Natural killer cell (primary cell): ENCODE data around the gene ALS2. TPM values are rescaled to one million over a fixed set of nuclear protein-coding genes. Genes with fewer than 3 reads are reported as not detected.
"Not testable (repeated sequence)": the region's sequence is repeated elsewhere in the genome, so short reads cannot be mapped to it uniquely, and the experiment has no call there.

ENCODE experiments used
- ATAC-seq, 3 donors: fragments of 150-1000 bp in 2 of 3; fragments of 200-7000 bp in 1 of 3; cut with Tn5 transposase; 1 replicate in 1 of 3; 2 replicates in 2 of 3; pipeline ENCODE4 v1.10.0; 2021; ENCODE audit warnings: mild to moderate bottlenecking in 2 of 3, moderate library complexity in 2 of 3
- DNase-seq, 2 donors: peaks; one replicate each; pipeline versions ENCODE4 v3.0.0 to v3.0.0-alpha.2; 2013 to 2021; ENCODE audit warnings: mixed read lengths in 1 of 2
- H3K27ac ChIP-seq: one replicate; pipeline ENCODE4 v1.5.1; 2013; ENCODE audit warnings: mild to moderate bottlenecking, low read length
- H3K27me3 ChIP-seq: one replicate; pipeline ENCODE4 v1.6.1; 2013; ENCODE audit warnings: low read length; ENCODE audit not compliant: control insufficient read depth, insufficient read depth
- H3K36me3 ChIP-seq: one replicate; pipeline ENCODE4 v1.6.1; 2013; ENCODE audit warnings: low read length; ENCODE audit not compliant: control insufficient read depth, insufficient read depth
- H3K4me1 ChIP-seq: one replicate; pipeline ENCODE4 v1.6.1; 2013; ENCODE audit warnings: low read length; ENCODE audit not compliant: control insufficient read depth, insufficient read depth
- H3K4me3 ChIP-seq: one replicate; pipeline ENCODE4 v1.5.1; 2013; ENCODE audit warnings: low read length
- H3K9me3 ChIP-seq: one replicate; pipeline ENCODE4 v1.6.1; 2013; ENCODE audit warnings: low read length; ENCODE audit not compliant: control insufficient read depth, insufficient read depth
- H3K27ac Mint-ChIP-seq, 2 donors: one replicate each; pipeline ENCODE4 v1.8.0; 2022; ENCODE audit warnings: mild to moderate bottlenecking in 2 of 2, mixed read lengths in 2 of 2, moderate library complexity in 1 of 2
- H3K27me3 Mint-ChIP-seq, 2 donors: one replicate each; pipeline ENCODE4 v1.8.0; 2022; ENCODE audit warnings: low read depth in 2 of 2, mixed read lengths in 2 of 2
- H3K36me3 Mint-ChIP-seq: one replicate; pipeline ENCODE4 v1.8.0; 2022; ENCODE audit warnings: mixed read lengths
- H3K4me1 Mint-ChIP-seq, 2 donors: one replicate each; pipeline ENCODE4 v1.8.0; 2022; ENCODE audit warnings: mixed read lengths in 2 of 2
- H3K4me3 Mint-ChIP-seq: one replicate; pipeline ENCODE4 v1.8.0; 2022; ENCODE audit warnings: mild to moderate bottlenecking, moderate library complexity, mixed read lengths
- H3K9me3 Mint-ChIP-seq, 2 donors: one replicate each; pipeline ENCODE4 v1.8.0; 2022; ENCODE audit warnings: mixed read lengths in 2 of 2
- WGBS: methylation state at CpG from one replicate; pipeline ENCODE4 v1.1.7; 2013; ENCODE audit warnings: missing lambda C conversion rate; ENCODE audit not compliant: insufficient coverage; 5-methylcytosine and 5-hydroxymethylcytosine counted together
- intact Hi-C: fragments of 100-400 bp; cut with micrococcal nuclease; formaldehyde crosslinking; loops from one replicate; pipeline ENCODE4 v1.14.2; 2022
- total RNA-seq, 4 donors: library from RNA; stranded (reverse); fragments of 120-200 nt in 1 of 4; gene quantifications; one replicate each; pipeline versions ENCODE4 v1.2.3 to v1.2.4, GENCODE V29; 2013 to 2022
- TF ChIP-seq, protein P1 (sequence below): fragments of 200-600 bp; IDR thresholded peaks from one replicate; pipeline ENCODE4 v1.8.0; 2022; ENCODE audit warnings: antibody characterized with exemption

Gene ALS2
- total RNA-seq, 3 donors from 2014 or later (not counting 1 experiment from before 2014, with no cell fraction given): 15.0 to 28.6 (median 19.1) TPM

DNA sequence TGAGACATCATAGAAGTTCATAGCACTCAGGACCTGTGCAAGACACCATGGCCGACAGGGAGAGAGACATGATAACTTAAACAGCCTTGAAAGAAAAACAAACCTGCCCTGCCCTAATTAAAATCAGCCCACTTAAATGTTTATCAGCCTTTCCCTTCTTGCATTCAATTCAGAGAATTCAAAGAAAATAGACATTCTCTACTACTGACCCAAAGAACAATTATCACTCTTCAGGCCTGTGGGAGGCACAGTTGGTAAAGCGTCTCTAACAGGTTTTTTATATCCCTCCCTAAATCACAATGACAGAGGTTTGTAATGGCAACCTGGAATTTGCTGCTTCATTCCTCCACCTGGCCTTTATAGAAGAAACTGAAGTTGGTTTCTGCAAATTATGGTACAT is 27.3 kb upstream of the ALS2 start:
- intact Hi-C loops: no loop called here
- H3K36me3 Mint-ChIP-seq: no peaks in the 10 kb centered on the region
- Histone ChIP-seq H3K36me3 (no peaks in the 10 kb centered on the region), H3K27ac (no peak overlapping the region), H3K27me3 (no peaks in the 10 kb centered on the region), H3K4me3 (no peak overlapping the region), H3K9me3 (no peaks in the 10 kb centered on the region), H3K4me1 (no peaks in the 10 kb centered on the region)
- WGBS: 92% methylated on average over 2 of the region's 2 CpGs
- H3K27ac Mint-ChIP-seq: no peak overlapping the region
- TF ChIP-seq, protein P1, sequence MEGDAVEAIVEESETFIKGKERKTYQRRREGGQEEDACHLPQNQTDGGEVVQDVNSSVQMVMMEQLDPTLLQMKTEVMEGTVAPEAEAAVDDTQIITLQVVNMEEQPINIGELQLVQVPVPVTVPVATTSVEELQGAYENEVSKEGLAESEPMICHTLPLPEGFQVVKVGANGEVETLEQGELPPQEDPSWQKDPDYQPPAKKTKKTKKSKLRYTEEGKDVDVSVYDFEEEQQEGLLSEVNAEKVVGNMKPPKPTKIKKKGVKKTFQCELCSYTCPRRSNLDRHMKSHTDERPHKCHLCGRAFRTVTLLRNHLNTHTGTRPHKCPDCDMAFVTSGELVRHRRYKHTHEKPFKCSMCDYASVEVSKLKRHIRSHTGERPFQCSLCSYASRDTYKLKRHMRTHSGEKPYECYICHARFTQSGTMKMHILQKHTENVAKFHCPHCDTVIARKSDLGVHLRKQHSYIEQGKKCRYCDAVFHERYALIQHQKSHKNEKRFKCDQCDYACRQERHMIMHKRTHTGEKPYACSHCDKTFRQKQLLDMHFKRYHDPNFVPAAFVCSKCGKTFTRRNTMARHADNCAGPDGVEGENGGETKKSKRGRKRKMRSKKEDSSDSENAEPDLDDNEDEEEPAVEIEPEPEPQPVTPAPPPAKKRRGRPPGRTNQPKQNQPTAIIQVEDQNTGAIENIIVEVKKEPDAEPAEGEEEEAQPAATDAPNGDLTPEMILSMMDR: no peak
- no peaks in the 10 kb centered on the region for H3K9me3 Mint-ChIP-seq
- no peak overlapping the region for H3K4me3 Mint-ChIP-seq
- H3K27me3 Mint-ChIP-seq: peaks cover 9 to 30% of the 10 kb centered on the region in 2 donors
- H3K4me1 Mint-ChIP-seq: no peaks in the 10 kb centered on the region
- ATAC-seq (no peak), DNase-seq (no peak)

DNA sequence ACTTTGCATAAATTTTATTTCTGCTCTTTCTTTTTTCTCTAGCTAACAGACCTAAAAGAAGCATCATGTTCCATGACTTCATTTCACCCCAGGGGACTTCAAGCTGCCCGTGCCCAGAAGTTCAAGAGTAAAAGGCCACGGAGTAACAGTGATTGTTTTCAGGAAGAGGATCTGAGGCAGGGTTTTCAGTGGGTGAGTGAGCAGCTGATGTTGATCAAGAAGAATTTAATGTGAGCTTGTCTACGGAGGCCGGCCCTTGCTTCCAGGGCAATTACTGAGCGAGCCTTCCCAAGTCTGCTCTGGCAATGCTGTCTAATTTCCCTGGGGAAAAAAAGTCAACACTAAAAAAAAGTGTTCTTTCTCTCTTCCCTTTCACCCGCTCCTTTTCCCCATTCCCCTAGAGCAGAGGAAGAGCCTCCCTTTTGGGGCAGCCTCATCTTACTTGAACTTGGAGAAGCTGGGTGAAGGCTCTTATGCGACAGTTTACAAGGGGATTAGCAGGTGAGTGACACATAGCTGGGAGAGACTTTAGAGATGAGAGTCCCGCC is 26.8 kb upstream of the ALS2 start:
- Histone ChIP-seq H3K27ac (no peak overlapping the region), H3K27me3 (peaks cover under 1% of the 10 kb centered on the region), H3K4me1 (no peaks in the 10 kb centered on the region), H3K9me3 (no peaks in the 10 kb centered on the region), H3K36me3 (no peaks in the 10 kb centered on the region), H3K4me3 (no peak overlapping the region)
- WGBS: 82% methylated on average over 8 of the region's 8 CpGs
- intact Hi-C loops: no loop called here
- ATAC-seq (no peak), DNase-seq (no peak)
- no peak overlapping the region for H3K4me3 Mint-ChIP-seq
- H3K27me3 Mint-ChIP-seq: peaks cover 9 to 32% of the 10 kb centered on the region in 2 donors
- TF ChIP-seq, protein P1: no peak
- no peaks in the 10 kb centered on the region for H3K9me3 Mint-ChIP-seq
- no peaks in the 10 kb centered on the region for H3K4me1 Mint-ChIP-seq
- no peak overlapping the region for H3K27ac Mint-ChIP-seq
- H3K36me3 Mint-ChIP-seq: no peaks in the 10 kb centered on the region

- H3K4me1 Mint-ChIP-seq: no peaks in the 10 kb centered on the region
- peaks cover 15 to 40% of the 10 kb centered on the region in 2 donors for H3K27me3 Mint-ChIP-seq
- H3K4me3 ChIP-seq: no peak within 1 kb of the TSS
- H3K27me3 ChIP-seq: peaks cover 3% of the 10 kb centered on the region
- no peaks in the 10 kb centered on the region for H3K36me3 Mint-ChIP-seq
- 85% methylated on average over 8 of the region's 10 CpGs for WGBS
- ATAC-seq (no peak), DNase-seq (no peak)
- no peaks in the 10 kb centered on the region for H3K9me3 Mint-ChIP-seq
- intact Hi-C loops: no loop called here
- no peak within 1 kb of the TSS for H3K4me3 Mint-ChIP-seq
- no peaks in the 10 kb centered on the region for H3K9me3 ChIP-seq
- H3K4me1 ChIP-seq: no peaks in the 10 kb centered on the region
- TF ChIP-seq, protein P1: no peak
- H3K27ac Mint-ChIP-seq: no peak within 1 kb of the TSS
- no peak within 1 kb of the TSS for H3K27ac ChIP-seq
- H3K36me3 ChIP-seq: no peaks in the 10 kb centered on the region
Measured at GRCh38 chr2:201806442-201807170, 25.9 kb upstream of the ALS2 start, which contains the start of gene CDK15. Gene CDK15 (plus strand): TSS chr2:201806537. CDS start chr2:201806665, 128 bp downstream.

DNA sequence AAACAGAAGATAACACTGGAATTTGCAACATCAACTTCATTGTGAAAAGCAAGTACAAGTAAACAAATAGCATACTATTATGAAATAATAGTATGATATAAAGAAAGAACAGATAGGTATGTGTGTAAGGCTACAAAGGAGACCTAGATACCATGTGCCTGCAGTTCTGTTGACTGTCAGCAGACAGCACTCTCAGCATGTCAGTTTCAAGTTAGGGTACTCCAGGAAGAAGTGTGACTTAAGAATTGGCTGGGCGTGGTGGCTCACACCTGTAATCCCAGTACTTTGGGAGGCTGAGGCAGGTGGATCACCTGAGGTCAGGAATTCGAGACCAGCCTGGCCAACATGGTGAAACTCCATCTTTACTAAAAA is 18.2 kb upstream of the ALS2 start:
- H3K27me3 ChIP-seq, H3K9me3 ChIP-seq, H3K4me3 ChIP-seq, H3K4me1 Mint-ChIP-seq, H3K4me3 Mint-ChIP-seq, H3K27ac Mint-ChIP-seq, intact Hi-C loops, H3K9me3 Mint-ChIP-seq, H3K36me3 ChIP-seq, H3K4me1 ChIP-seq, H3K27ac ChIP-seq, H3K36me3 Mint-ChIP-seq, ATAC-seq, DNase-seq: not testable (repeated sequence)
- H3K27me3 Mint-ChIP-seq: peaks cover 18 to 36% of the 10 kb centered on the region in 2 donors
- WGBS: 75% methylated on average over 2 of the region's 2 CpGs
